GM18511 (cell line): Measurements from ENCODE around the gene ZBTB16.

Source experiments
- ATAC-seq: cut with Tn5 transposase; IDR thresholded peaks from one replicate; pipeline ENCODE4 v1.9.1; 2021; ENCODE audit warnings: mild to moderate bottlenecking, moderate library complexity; ENCODE audit not compliant: unreplicated experiment

The ZBTB16 gene

DNA sequence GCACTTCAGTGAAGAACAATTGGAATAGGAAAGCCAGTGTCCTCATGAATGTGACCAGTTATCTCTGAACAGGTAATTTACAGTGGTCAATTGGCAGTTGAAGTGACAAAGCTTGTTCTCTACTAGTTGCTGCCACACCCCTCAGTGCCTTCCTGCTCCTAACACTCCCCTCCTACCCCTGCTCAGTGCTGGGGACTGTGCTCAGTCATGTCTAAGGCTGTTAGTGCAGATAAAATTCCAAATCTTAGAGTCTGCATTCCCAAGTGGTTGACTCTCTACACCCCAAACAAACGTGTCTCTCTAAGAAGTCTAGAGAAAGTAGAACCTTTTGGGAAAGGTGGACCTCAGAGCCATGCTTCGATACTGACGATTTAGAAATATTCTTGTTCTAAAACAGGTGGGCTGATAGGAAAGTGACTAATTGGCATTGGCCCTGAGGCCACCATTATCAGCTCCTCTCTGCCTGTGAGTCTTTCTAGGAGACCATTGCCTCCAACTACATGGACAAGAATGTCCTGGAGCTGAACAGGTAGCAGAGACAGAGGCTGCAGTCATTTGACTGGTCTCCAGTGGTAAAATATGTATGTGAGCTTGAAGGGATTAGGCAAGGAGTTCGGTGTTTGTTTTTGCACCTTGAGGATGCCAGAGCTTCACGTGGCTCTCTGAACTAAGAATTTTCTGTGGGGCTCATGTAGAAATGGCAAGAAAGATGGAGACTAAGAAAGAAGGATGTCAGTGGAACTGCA is 214.6 kb downstream of the ZBTB16 start:
- no peak for ATAC-seq

DNA sequence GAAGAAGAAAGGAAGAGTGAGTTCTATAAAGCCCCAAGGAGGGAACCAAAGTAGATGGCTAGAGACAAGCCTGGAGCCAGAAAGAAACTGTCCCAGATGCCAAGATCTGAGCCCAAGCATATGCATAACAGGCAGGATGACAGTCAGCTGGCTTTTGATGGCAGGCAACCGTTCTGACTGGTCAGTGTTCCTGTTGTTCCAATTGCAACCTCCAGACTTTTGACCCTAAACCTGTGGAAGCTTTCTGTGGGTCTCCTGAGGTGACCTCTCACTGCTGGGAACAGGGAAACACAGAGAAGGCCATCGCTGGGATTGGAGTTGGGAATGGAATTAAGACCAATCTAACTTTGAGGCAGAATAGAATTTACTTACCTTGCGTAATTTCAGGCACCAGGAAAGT is 215.1 kb downstream of the ZBTB16 start:
- ATAC-seq = no peak

DNA sequence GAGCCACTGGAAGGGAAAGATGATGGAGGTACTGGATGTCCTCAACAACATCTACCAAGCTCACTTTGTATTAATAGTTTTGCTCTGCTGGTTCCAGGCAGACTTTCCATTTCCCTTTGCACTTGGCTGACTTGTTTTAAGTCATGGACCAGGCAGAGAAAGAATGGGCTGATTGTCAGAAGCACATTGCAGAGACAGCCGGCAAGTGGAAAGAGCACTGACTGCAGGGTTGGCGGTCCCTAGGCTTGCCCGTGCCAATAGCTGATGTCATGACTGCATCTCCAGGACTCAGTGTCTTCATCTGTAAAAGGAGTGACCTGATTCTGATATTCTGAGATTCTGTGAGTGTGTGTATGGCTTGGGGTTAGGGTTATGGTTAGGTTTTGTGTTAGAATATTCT is 215.8 kb downstream of the ZBTB16 start:
- ATAC-seq = no peak

DNA sequence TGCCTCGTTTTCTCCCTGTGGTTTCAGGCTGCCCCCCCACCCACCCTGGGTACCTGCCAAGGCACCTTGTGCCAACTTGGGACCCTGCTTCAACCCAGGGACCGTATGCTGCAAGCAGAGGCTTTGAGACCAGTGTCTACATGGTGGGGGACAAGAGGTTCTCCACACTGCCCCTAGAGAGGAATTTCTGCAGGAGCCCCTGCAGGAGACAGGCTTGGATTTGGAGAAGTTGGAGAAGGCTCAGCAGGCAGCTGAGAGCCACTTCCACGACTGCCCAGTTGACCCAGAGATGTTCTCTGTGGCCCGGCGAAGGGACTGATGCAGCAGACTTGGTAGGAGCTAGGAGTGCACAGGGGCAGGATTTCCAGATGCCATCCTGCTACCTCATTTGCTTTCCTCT is 216.6 kb downstream of the ZBTB16 start:
- ATAC-seq = no peak

DNA sequence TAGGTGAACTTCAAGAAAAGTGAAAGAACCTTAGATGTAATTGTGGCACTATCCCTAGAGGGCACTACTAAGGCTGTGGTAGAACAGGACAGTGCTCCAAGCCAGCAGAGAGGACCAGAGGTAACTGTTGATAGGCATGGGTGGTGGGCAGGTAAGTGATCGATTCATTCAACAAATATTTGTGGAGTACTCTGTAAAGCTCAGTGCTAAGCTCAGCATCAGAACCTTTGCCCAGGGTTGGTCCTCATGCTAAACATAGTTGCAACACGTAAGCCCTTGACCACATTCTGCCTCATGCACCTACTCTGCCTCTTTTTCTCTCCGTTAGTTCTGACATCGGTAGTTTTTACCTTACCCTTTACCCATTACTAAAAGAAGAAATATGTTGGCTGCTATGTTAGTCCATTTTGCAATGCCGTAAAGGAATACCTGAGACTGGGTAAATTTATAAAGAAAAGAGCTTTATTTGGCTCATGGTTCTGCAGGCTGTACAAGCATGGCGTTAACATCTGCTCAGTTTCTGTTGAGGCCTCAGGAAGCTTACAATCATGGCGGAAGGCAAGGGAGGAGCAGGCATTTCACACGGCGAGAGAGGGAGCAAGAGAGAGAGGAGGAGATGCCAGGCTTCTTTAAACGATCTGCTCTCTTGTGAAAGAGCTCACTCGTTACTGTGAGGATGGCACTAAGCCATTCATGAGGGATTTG is 218.3 kb downstream of the ZBTB16 start:
- ATAC-seq = no peak

DNA sequence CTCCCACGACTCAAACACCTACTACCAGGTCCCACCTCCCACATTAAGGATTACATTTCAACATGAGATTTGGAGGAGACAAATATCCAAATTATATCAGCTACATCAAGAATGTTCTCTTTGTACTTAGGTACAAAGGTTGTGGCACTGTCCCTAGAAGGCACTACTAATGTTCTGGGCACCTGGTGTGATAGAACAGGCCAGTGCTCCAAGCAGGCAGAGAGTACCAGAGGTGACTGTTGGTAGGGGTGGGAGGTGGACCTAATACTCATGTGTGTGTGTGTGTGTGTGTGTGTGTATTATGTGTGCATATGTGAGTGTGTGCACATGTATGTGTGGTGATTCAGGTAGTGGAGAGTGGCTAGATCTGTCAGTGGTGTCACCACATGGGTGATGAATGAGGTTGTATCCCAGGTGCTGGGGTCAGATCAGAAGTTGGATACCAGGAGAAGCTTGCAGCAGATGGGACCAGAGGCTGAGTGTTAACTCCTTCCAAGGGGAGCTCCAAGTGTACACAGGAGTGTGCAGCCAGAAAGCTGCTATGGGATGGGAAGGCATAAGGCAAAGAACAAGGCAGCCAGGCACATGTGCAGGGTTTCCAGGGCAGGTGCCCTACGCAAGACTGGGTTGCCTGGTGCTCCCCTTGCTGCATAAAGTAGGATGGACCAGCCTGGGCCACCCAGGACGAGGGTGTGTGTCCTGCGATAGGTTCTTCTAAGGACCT is 219.0 kb downstream of the ZBTB16 start:
- ATAC-seq = no peak

DNA sequence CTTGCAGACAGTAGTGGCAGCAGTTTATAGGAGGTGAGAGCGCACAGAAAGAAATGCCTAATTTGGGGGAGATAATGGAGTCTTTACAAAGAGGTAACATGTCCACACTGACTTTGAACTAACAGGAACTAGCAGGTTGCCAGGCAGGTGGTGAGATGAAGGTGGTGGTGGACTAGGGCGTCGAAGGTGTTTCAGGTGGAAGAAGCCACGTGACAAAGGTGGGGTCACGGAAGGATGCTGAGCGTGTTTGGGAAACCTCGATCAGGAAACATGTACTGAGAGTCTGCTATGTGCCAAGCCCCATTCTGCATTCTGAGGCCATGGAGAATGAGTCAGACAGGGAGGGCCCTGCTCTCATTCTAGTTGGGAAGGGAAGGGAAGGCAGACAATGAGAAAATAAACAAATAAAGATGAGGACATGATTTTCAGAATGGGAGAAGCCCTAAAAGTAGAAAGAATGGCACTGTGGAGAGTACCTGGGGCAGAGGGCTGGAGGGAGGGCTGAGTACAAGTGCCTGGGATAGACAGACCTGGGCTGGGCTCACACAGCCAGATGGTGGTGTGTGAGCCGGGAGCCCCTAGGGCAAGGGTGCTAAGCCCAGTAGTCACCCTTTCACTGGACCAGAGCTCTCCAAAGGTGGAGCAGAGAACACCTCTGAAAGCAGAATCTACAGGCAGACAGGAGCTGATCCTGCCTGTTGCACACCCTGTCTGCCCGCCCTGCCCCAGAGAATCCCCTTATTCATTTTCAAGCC is 220.5 kb downstream of the ZBTB16 start:
- ATAC-seq = no peak

DNA sequence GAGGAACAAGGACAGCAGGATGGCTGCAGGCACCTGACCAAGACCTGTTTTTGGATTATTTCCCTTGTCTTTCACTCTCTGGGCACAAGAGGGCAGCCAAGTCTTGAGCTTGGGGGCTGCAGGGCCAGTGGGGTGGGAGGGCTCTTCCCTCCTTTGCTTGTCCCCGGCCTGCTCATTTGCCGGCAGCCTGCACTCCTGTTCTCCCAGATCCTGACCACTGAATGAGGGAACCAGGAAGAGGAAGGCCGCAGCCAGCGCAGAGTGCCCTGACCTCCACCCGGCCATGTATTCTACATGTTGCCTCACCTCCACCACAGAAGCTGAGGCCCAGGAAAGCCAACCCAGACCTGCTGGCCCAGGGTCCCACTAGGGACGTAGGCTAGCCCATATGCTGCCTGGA is 221.2 kb downstream of the ZBTB16 start:
- no peak for ATAC-seq

DNA sequence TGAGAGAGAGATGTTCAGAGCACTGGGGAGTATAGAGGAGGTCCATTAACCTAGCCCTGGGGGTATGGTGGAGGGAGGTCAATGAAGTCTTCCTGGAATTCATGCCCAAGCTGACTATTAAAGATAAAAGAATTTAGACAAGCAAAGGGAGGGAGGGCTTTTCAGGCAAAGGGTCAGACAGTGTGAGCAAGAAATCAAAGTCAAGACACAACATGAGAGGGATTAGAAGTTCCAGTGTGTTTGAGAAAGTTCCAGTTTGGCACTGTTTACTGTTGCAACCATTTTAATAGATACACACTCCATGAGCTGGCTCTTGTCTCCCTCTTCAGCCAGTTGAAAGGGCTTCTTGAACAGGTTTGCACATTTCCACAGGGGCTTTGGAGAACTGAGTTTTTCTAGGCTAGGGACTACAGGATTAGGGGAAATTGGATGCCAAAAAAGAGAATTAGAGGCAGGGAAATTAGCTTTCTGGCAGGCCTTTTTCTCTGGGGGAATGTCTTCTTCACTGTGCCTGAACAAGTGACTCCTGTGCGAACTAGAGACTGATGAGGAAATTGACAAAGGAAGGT is 222.0 kb downstream of the ZBTB16 start:
- no peak for ATAC-seq

DNA sequence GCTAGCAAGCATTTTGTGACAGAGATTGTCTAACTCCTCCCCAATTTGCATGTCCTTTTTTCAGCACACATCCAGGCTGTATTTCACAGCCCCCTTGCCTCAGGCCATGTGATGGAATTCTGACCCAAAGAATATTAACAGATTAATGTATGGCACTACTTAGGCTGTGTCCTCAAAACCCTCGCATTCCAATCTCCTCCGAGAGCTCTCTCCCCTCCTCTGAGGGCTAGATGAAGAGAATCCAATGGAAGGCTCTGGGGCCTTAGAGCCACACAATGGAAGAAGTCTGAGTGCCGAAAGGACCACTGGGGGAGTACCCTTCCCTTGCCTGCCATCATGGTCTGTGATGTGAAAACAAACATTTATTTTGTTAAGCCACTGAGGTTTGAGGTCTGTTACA is 223.0 kb downstream of the ZBTB16 start:
- no peak for ATAC-seq

DNA sequence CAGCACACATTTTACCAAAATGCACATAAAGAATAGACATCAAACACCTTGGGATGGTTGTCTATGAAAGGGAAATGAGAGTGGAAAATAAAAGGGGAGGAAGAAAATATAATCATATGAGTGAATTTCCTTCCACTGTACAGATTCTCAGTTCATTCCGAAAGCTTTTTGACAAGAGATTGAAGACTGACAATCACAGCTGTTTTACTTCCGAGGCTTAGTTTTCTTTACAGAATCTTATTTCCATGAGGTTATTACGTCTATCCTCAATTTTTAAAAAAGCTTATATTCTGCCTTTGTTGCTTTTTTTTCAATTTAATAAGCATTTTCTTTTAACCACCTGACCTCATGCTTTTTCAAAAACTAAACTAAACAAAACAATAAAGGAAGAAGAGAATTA is 223.9 kb downstream of the ZBTB16 start:
- no peak for ATAC-seq

DNA sequence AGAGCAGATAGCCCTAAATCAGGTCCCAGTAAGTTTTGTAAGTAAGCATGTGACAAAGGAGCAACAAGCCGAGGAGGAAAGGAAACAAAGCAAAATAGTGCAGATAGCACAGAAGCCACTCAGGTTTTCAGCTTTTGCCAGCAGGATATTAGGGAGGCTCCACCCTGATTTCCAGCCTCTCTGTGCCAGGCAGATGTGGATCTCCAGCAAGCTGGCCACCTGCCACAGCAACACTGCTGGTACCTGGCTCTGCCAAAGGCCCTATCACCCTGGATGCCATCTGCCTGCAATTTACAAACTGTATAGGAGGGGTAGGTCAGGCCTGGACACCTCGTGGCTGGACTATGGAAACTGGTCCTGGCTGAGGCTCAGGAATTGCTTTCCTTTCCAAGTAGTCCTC is 224.5 kb downstream of the ZBTB16 start:
- no peak for ATAC-seq

DNA sequence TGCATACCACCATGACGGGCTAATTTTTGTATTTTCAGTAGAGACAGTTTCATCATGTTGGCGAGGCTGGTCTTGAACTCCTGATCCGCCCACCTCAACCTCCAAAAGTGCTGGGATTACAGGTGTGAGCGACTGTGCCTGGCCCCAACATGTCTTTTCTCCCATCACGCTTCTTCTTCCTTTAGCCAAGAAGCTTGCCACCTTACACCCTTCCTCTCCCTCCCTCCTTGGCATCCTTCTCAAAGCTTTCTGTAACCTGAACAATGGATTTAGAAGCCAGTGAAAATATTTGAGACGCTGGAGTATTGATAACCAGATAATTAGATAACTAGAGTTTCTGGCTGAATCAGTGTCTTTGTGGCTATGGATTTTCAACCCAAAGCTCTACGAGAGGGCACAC is 225.4 kb downstream of the ZBTB16 start:
- ATAC-seq = no peak

DNA sequence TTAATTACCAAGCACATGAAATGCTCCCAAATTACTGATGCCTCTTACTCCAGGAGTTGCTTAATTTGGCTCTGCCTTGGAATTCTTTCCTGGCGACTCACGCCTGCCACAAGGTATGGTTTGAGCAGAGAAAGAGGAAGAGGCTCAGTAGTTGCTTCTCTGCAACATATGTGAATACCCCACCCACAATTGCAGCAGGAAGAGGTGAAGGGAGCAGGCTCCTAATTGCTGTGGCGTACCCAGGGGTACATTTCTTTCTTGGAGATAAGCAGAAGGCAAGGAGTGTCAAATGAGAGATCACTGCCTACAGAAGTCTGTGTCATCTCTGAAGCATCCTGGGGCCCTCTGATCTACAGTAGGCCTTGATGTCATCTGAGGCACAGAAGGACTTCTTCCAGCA is 226.1 kb downstream of the ZBTB16 start:
- no peak for ATAC-seq

DNA sequence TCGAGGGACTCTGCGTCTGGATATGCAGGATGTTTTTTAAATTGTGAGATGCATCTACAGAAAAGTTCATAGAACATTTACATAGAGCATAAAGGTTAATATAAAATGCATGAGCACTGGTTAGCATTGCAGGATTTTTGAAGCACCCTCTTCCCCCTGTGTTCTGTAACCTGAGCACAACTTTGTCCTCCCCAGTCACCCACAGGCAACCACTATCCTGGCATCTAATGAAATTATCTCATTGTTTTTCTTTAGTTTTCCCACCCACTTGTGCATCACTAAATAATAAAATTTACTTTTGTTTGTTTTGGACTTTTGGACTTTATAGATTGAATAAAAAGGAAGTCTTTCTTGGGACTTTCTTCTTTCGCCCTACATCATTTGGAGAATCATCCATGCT is 226.7 kb downstream of the ZBTB16 start:
- ATAC-seq = no peak

DNA sequence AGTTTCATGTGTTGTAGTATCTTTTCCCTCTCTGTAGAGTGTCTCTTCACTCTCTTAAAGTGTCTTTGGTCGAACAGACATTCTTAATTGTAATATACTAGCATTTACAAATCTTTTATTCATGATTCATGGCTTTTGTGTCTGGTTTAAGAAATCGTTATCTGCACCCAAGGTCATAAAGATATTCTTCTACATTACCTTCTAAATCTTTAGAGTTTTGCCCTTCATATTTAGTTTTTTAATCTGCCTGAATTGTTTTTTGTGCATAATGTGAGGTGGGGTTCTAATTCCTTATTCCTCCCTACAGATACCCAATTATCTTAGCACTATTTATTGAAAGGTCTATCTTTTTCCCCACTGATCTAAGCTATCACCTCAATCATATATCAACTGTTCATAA is 227.6 kb downstream of the ZBTB16 start:
- ATAC-seq = no peak

DNA sequence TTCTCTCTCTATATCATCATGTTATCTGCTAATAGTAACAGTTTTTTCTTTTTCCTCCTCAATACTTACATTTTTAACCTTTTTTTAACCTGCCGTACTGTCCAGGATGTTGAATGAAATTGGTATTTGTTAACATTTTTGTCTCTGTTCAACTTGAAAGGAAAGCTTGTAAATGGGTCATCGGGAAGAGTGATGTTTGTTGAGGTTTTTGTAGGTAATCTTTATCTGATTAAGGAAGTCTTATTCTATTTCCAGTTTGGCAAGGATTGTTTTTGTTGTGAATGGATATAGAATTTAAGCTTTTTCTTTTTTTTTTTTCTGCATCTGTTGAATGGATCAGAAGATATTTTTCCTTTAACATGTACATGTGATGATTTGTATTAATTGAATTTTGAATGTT is 228.6 kb downstream of the ZBTB16 start:
- ATAC-seq = no peak

DNA sequence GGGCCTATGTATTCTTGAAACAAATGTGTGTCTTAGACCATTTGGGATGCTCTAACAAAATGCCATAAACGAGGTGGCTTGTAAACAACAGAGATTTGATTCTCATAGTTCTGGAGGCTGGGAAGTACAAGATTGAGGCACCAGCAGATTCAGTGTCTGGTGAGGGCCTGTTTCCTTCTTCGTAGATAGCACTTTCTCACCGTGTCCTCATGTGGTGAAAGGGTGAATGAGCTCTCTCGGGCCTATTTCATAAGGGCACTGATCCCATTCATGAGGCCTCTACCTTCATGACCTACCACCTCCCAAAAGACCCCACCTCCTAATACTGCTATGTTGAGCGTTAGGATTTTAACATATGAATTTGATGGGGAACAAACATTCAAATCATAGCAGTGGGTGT is 230.3 kb downstream of the ZBTB16 start:
- no peak for ATAC-seq

DNA sequence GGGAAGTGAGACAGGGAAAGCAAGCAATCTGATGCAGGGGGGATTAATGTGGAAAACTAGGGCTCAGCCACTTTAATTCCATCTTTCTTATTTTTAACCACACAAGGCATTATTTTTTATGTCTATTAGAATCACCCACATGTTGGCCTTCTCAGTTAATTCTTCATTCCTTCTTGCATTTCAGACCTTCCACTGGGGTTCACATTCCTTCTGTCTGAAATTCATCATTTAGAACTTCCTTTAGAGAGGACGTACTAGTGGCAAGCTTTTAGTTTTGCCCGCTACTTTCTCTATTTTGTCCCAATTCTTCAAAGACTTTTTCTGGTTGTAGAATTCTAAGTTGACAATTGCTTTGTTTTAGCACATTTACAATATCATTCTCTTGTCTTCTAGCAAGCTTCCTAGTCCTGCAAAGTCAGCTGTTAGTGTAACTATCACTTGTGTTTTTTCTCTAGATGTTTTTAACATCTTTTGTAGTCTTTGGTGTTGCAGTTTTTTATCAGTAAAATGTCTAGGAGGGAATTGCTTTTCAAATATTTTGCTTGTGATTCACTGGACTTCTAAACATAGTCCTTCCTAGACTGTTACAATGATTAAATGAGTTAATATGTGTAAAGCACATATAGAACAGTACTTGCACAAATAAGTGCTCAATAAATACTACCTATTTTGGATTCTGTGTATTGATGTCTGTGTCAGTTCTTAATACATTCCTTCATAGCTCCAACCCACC is 231.2 kb downstream of the ZBTB16 start:
- ATAC-seq = no peak

DNA sequence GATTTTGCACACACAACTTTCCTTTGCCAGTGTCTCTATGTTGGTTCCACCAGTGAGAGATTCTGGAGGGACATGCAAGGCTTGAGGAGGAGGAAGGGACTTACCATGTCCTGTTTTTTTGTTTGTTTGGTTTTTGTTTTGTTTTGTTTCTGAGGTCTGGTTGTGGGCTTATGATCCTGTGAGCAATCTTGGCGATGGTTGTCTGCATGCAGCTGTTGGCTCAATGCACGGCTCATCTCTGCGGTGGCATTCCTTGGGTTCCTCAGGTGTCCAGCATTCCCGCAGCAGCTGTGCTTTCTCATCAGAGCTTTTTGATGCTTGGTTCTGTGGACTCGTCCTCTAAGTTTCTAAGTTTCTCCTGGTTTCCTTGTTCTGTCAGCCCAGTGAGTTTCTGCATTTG is 231.9 kb downstream of the ZBTB16 start:
- ATAC-seq = no peak
